ENCODE measurements around the gene C1QTNF12. TPM values are rescaled to one million over a fixed set of nuclear protein-coding genes. Genes with fewer than 3 reads are reported as not detected.

The C1QTNF12 gene, protein sequence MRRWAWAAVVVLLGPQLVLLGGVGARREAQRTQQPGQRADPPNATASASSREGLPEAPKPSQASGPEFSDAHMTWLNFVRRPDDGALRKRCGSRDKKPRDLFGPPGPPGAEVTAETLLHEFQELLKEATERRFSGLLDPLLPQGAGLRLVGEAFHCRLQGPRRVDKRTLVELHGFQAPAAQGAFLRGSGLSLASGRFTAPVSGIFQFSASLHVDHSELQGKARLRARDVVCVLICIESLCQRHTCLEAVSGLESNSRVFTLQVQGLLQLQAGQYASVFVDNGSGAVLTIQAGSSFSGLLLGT
- total RNA-seq = 1.3 and 2.7 TPM in 2 replicates

DNA sequence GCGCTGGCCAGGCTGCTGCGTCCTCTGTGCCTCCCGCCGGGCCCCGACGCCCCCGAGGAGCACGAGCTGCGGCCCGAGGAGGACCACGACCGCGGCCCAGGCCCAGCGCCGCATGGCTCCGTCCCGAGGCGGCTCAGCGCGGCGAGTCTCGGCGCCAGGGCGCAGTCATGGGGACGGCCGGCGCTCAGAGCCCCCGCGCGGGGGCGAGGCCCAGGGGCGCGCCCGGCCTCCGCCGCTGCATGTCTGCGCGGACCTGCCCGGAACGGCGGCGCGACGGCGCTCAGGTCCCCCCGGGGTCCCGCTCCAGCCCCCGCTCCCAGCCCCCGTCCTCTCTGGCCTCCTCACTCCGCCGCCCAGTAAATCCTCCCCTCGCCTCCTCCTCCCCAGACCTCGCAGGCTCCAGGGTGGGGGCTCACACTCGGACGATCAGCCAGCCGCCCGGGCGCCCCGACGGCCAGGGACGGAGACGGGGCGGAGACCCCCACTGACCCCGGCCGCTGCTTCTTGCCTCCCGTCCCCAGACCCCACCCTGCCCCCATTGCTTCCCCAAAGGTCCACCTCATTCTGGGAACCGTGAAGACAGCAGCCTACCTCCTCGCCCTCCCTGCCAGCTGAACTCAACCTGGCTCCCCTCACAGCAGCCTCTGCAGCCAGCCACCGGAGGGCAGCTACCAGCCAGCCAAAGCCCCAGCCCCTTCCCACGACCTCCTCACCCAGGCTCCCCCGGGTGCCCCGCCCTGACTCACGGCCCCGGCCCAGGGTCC lies at the start of gene C1QTNF12:
Gene C1QTNF12, minus strand, starts transcription at position 146 of the 764 bp plus-strand sequence. Its CDS starts 32 bp downstream, at position 114.
- TF ChIP-seq, protein P1, sequence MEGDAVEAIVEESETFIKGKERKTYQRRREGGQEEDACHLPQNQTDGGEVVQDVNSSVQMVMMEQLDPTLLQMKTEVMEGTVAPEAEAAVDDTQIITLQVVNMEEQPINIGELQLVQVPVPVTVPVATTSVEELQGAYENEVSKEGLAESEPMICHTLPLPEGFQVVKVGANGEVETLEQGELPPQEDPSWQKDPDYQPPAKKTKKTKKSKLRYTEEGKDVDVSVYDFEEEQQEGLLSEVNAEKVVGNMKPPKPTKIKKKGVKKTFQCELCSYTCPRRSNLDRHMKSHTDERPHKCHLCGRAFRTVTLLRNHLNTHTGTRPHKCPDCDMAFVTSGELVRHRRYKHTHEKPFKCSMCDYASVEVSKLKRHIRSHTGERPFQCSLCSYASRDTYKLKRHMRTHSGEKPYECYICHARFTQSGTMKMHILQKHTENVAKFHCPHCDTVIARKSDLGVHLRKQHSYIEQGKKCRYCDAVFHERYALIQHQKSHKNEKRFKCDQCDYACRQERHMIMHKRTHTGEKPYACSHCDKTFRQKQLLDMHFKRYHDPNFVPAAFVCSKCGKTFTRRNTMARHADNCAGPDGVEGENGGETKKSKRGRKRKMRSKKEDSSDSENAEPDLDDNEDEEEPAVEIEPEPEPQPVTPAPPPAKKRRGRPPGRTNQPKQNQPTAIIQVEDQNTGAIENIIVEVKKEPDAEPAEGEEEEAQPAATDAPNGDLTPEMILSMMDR (IDR thresholded peaks at IDR 0.05; ENCODE audit: insufficient read depth, low read length, severe bottlenecking) = no peak
- no peak within 1 kb of the TSS for H3K4me3 ChIP-seq (ENCODE audit: low read depth, low read length)
- H3K36me3 ChIP-seq (ENCODE audit: control insufficient read depth, insufficient read depth, low read length) = no peaks in the 10 kb centered on the region
- H3K27me3 ChIP-seq (ENCODE audit: control insufficient read depth, insufficient read depth, low read length) = no peaks in the 10 kb centered on the region
- FAIRE-seq = no peak
- no peak for DNase-seq (ENCODE audit: low read depth)

DNA sequence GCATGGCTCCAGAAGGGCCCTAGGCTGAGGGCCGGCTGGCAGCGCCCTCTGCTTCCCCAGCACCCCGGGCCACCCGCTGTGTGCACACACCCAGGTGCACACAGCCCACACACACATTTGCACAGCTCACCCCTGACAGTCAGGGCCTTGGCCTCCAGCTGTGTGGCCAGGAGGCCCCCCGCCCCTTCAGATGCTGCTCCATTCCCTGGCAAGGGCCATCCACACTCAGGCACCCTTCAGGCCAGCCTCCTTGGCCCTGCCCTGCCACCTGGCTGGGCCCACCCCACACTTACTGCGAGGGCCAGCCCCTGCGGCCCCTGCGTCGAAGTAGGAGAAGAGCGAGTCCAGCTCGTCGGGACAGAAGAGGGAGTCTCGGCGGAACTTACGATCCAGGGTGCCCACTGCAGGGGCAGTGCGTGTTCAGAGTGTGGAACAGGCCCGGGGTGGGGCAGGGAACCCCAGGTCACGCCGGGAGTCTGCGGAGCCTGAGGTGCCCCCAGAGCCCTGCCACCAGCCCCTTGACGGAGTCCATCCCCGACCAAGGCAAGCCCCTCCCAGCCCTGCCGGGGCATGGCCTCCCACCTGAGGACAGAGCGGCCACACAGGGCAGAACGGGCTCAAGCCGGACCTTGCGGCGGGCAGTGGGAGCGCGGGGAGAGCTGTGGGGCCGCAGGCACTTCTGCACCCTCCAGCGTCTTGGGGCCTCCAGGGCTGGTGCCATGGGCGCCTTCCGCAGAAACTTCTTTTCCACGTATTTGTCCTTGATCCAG lies 48.8 kb upstream of the C1QTNF12 start:
- FAIRE-seq (no peak), DNase-seq (ENCODE audit: low read depth) (no peak)
- peaks cover 5% of the 10 kb centered on the region for H3K36me3 ChIP-seq (ENCODE audit: control insufficient read depth, insufficient read depth, low read length)
- TF ChIP-seq, protein P1 (IDR thresholded peaks at IDR 0.05; ENCODE audit: insufficient read depth, low read length, severe bottlenecking) = no peak
- H3K27me3 ChIP-seq (ENCODE audit: control insufficient read depth, insufficient read depth, low read length) = no peaks in the 10 kb centered on the region
- no peak overlapping the region for H3K4me3 ChIP-seq (ENCODE audit: low read depth, low read length)

DNA sequence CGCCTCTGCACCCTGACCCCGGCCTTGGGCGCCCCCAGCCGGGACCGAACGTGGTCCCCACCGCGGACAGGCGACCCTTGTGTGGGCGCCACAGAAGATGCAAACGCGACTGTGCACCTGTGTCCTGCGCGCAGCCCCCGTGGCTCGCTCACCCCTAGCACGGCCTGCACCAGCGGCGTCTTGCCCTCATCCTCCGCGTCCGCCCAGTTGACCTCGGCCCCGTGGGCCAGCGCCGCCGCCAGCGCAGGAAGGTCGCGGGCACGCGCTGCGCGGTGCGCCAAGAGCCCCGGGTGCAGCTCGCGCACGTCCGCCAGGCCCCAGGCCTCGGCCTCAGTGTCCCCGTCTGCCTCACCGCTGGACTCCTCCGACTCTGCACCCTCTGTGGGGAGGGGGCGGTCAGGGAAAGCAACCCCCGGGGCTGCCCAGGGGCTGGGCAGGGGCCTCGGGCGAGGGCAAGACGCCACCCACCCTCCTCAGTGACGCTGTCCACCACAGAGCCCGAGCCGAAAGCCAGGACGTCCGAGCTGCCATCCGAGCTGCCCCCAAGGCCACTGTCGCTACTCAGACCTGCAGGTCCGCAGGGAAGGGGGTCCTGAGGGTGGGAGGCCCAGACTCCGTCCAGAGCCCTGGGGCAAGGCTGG lies 47.8 kb upstream of the C1QTNF12 start:
- H3K27me3 ChIP-seq (ENCODE audit: control insufficient read depth, insufficient read depth, low read length) = no peaks in the 10 kb centered on the region
- FAIRE-seq (no peak), DNase-seq (ENCODE audit: low read depth) (no peak)
- H3K36me3 ChIP-seq (ENCODE audit: control insufficient read depth, insufficient read depth, low read length) = peaks cover 5% of the 10 kb centered on the region
- H3K4me3 ChIP-seq (ENCODE audit: low read depth, low read length) = no peak overlapping the region
- TF ChIP-seq, protein P1 (IDR thresholded peaks at IDR 0.05; ENCODE audit: insufficient read depth, low read length, severe bottlenecking) = no peak

DNA sequence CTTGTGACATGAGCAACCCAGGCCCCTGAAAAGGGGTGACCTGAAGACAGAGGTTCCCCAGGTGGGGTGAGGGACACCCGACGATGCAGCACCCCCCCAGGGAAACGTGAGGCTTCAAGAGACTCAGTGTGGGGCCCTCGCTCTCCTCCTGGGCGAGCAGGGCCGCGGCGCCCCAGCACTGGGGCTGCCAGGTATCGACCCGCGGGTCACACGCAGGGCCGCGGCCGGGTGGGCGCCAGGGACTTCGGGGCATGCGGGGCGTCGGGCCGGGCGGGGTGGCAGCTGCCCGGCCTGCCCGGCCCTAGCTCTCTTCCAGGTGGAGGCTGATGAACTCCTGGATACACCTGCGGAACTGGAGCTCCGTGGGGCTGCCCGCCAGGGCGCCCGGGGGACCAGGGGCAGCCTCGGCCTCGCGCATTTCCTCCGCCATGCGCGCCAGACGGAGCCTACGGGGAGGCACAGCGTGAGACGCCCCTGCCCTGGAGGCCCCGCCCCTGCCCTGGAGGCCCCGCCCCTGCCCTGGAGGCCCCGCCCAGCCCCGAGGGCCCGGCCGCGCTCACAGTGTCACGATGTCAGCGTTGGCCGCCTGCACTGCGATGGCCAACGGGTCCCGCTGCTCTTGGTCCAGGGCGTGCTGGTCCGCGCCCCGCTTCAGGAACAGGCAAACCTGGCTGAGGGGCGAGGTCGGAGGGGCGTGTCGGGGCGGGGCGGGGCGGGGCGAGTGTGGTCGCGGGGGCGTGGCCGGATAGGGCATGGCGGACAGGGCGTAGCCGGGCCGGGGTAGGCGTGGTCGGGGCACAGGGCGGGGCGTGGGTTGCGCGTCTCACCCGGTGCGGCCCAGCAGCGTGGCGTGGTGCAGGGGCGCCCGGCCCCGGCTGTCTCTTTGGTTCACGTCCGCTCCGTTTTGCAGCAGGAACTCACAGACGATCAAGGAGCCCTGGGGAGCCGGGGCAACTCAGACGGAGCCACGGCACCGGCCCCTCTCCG lies 47.0 kb upstream of the C1QTNF12 start:
- FAIRE-seq = no peak
- TF ChIP-seq, protein P1 (IDR thresholded peaks at IDR 0.05; ENCODE audit: insufficient read depth, low read length, severe bottlenecking) = no peak

DNA sequence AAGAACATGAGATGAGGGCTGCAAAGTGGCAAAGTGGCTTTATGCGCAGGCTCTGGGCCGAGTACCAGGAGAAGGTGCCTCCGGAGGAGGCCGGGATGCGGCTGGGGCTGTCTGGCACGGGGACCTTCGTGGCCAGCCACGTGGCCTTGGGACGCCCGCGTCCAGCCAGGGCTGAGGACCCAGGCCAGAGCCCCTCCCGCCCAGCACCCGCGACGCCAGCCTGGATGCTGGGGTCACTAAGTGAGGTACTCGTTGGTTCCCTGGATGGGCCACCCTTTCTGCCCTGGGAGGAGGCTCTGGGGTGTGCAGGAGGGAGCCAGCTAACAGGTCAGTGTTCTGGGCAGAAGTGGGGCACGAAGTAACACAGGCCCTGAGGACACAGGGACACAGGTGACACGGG lies 46.3 kb upstream of the C1QTNF12 start:
- no peak overlapping the region for H3K4me3 ChIP-seq (ENCODE audit: low read depth, low read length)
- FAIRE-seq (no peak), DNase-seq (ENCODE audit: low read depth) (no peak)
- TF ChIP-seq, protein P1 (IDR thresholded peaks at IDR 0.05; ENCODE audit: insufficient read depth, low read length, severe bottlenecking) = no peak
- H3K27me3 ChIP-seq (ENCODE audit: control insufficient read depth, insufficient read depth, low read length) = no peaks in the 10 kb centered on the region
- peaks cover 5% of the 10 kb centered on the region for H3K36me3 ChIP-seq (ENCODE audit: control insufficient read depth, insufficient read depth, low read length)

More for the DNA sequence above, 47.0 kb upstream of the C1QTNF12 start:
- H3K36me3 ChIP-seq (ENCODE audit: control insufficient read depth, insufficient read depth, low read length) = peaks cover 5% of the 10 kb centered on the region
- no peaks in the 10 kb centered on the region for H3K27me3 ChIP-seq (ENCODE audit: control insufficient read depth, insufficient read depth, low read length)
- DNase-seq (ENCODE audit: low read depth) = no peak
- H3K4me3 ChIP-seq (ENCODE audit: low read depth, low read length) = no peak overlapping the region

Measured in bronchial epithelial cell (primary cell).